Common myeloid progenitor, CD34-positive (primary cell): ENCODE data around the gene RAX2.
"Not testable (repeated sequence)": the region's sequence is repeated elsewhere in the genome, so short reads cannot be mapped to it uniquely, and the experiment has no call there.

Experiments
- CTCF ChIA-PET: fragments of 350-600 bp; sonication (Branson Sonifier 250); formaldehyde crosslinking; loops from one replicate; lab custom pipeline; 2021; ENCODE audit warnings: antibody characterized with exemption; lab: Charles Lee
- POLR2A ChIA-PET: fragments of 350-600 bp; sonication (Branson Sonifier 250); formaldehyde crosslinking; loops from one replicate; lab custom pipeline; 2021; ENCODE audit warnings: antibody characterized with exemption; lab: Charles Lee
- DNase-seq, 3 donors: peaks; one replicate each; pipeline versions ENCODE4 v3.0.0 to v3.0.0-alpha.2; 2013
- H3K27ac ChIP-seq, 2 experiments: 1 replicate in 1 of 2; 2 replicates in 1 of 2; pipeline ENCODE4 v1.7.0; 2013; ENCODE audit warnings: inconsistent platforms in 2 of 2, low read length in 2 of 2, mild to moderate bottlenecking in 2 of 2, low read depth in 1 of 2, moderate library complexity in 1 of 2; ENCODE audit not compliant: severe bottlenecking in 2 of 2, insufficient read depth in 1 of 2, poor library complexity in 1 of 2
- H3K27me3 ChIP-seq, 5 experiments: replicated peaks in 2 of 5; 1 replicate in 3 of 5; 2 replicates in 2 of 5; pipeline versions ENCODE4 v1.6.1 to v1.7.0; 2013; ENCODE audit warnings: low read length in 4 of 5, mild to moderate bottlenecking in 2 of 5, moderate library complexity in 2 of 5, inconsistent platforms in 1 of 5; ENCODE audit not compliant: insufficient read depth in 5 of 5, control insufficient read depth in 4 of 5
- H3K36me3 ChIP-seq, 4 experiments: 1 replicate in 2 of 4; 2 replicates in 2 of 4; pipeline versions ENCODE4 v1.6.1 to v1.7.0; 2013; ENCODE audit warnings: low read length in 3 of 4, control low read depth in 1 of 4, mild to moderate bottlenecking in 1 of 4; ENCODE audit not compliant: control insufficient read depth in 4 of 4, insufficient read depth in 4 of 4
- H3K4me1 ChIP-seq, 4 experiments: 1 replicate in 3 of 4; 2 replicates in 1 of 4; pipeline versions ENCODE4 v1.6.1 to v1.7.1; 2013; ENCODE audit warnings: low read length in 3 of 4, mild to moderate bottlenecking in 3 of 4, control low read depth in 1 of 4, inconsistent platforms in 1 of 4, moderate library complexity in 1 of 4; ENCODE audit not compliant: control insufficient read depth in 4 of 4, insufficient read depth in 4 of 4; ENCODE audit errors: control extremely low read depth in 1 of 4
- H3K4me3 ChIP-seq, 7 experiments: 1 replicate in 4 of 7; 2 replicates in 3 of 7; pipeline versions ENCODE4 v1.5.1 to v1.7.0; 2013; ENCODE audit warnings: mild to moderate bottlenecking in 7 of 7, low read length in 6 of 7, moderate library complexity in 6 of 7, inconsistent platforms in 2 of 7, low read depth in 2 of 7, control low read depth in 1 of 7; ENCODE audit not compliant: insufficient read depth in 4 of 7, control insufficient read depth in 1 of 7; ENCODE audit errors: extremely low read depth in 1 of 7
- H3K9me3 ChIP-seq, 5 experiments: 1 replicate in 4 of 5; 2 replicates in 1 of 5; pipeline versions ENCODE4 v1.6.1 to v1.7.1; 2013; ENCODE audit warnings: low read length in 4 of 5, mild to moderate bottlenecking in 2 of 5, inconsistent platforms in 1 of 5, low read depth in 1 of 5, moderate library complexity in 1 of 5; ENCODE audit not compliant: control insufficient read depth in 4 of 5, insufficient read depth in 2 of 5; ENCODE audit errors: control extremely low read depth in 1 of 5
- WGBS: methylation state at CpG from one replicate; pipeline ENCODE4 v1.1.5; 2013; ENCODE audit not compliant: insufficient coverage; 5-methylcytosine and 5-hydroxymethylcytosine counted together

The RAX2 gene

DNA sequence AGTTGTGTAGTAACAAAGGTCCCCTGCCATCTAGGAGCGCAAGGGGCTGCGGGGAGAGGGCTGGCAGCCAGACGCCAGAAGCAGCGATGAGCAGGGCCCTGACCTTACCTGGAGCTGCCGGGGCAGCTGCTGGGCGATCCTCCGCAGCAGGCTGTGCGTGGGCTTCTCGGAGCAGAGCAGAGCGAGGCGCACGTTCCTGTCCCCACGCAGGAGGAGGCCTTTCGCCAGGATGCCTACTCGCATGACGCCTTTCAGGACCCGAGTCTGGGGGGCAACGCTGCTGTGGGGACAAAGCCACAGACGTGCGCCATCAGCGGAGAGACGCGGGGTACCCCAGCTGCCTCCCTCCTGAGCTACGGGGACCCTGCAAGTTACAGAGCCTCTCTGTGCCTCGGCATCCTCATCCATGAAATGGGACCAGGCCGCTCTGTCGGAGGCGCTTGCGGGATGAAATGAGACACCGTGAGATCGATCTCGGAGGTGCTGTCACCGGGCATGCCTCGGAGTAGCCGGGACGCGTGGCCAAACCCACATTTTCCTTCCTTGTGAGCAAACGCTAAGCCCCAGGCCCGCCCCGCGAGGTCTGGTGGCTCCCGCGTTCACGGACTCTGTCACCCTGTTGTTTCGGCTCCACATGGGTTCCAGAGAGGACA, 44.7 kb upstream of the RAX2 start:
- ChIA-PET POLR2A (no interaction called here), CTCF (interaction anchor here (1.2 kb wide), 1 partner anchor 14 kb away, joined by 3 read pairs; no protein-coding TSS in a partner anchor)
- Histone ChIP-seq H3K4me1 (peaks cover 2 to 55% (median 27%) of the 10 kb centered on the region in 4 experiments), H3K27me3 (no peaks in the 10 kb centered on the region), H3K4me3 (no peak overlapping the region), H3K36me3 (no peaks in the 10 kb centered on the region), H3K9me3 (no peaks in the 10 kb centered on the region), H3K27ac (no peak overlapping the region)
- whole genome bisulfite sequencing, result 95% methylated on average over 43 of the region's 45 CpGs
- no peak for DNase-seq

DNA sequence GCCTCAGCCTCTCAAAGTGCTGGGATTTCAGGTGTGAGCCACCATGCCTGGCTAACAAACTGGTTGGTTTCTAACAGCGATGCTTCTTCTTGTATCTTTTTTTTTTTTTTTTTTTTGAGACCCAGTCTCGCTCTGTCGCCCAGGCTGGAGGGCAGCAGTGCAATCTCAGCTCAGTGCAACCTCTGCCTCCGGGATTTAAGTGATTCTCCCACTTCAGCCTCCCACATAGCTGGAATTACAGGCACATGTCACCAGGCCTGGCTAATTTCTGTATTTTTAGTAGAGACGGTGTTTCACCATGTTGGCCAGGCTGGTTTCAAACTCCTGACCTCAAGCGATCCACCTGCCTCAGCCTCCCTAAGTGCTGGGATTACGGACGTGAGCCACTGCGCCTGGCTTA, 44.1 kb upstream of the RAX2 start:
- H3K27me3 ChIP-seq, H3K36me3 ChIP-seq, H3K27ac ChIP-seq, H3K9me3 ChIP-seq, H3K4me3 ChIP-seq, DNase-seq: not testable (repeated sequence)
- H3K4me1 ChIP-seq, result peaks cover 2 to 56% (median 29%) of the 10 kb centered on the region in 4 experiments
- ChIA-PET POLR2A (interaction anchor here (0.6 kb wide), 1 partner anchor 1697 kb away, joined by 3 read pairs; no protein-coding TSS in a partner anchor), CTCF (interaction anchor here (1.1 to 1.2 kb wide), 2 partner anchors 14 to 54 kb away, joined by 3 to 6 read pairs; partner anchors contain the start of gene MRPL54)
- WGBS, result 98% methylated on average over 8 of the region's 9 CpGs

DNA sequence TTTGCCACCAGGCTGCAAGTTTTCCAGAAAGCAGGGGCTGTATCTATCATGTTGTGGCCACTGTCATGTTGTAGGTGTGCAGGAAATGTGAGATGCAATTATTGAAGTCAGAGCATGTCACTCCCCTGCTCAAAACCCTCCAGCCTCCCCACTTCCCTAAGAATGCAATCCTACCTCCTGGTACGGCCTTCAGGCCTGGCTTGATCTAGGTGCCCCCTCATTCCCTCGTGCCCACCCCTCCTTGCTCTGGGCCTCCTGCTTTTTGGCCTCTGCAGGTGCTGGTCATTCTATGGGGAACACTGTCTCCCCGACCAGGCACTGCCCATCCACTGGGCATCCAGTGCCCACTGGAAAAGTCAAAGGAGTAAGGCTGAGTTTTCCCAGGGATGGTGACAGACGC, 42.6 kb upstream of the RAX2 start:
- Histone ChIP-seq H3K4me3 (no peak overlapping the region), H3K9me3 (no peaks in the 10 kb centered on the region), H3K4me1 (peaks cover 2 to 60% (median 31%) of the 10 kb centered on the region in 4 experiments), H3K36me3 (no peaks in the 10 kb centered on the region), H3K27ac (no peak overlapping the region), H3K27me3 (no peaks in the 10 kb centered on the region)
- POLR2A ChIA-PET, result no interaction called here
- WGBS, result 96% methylated on average over 4 of the region's 4 CpGs
- CTCF ChIA-PET, result no interaction called here
- no peak for DNase-seq

DNA sequence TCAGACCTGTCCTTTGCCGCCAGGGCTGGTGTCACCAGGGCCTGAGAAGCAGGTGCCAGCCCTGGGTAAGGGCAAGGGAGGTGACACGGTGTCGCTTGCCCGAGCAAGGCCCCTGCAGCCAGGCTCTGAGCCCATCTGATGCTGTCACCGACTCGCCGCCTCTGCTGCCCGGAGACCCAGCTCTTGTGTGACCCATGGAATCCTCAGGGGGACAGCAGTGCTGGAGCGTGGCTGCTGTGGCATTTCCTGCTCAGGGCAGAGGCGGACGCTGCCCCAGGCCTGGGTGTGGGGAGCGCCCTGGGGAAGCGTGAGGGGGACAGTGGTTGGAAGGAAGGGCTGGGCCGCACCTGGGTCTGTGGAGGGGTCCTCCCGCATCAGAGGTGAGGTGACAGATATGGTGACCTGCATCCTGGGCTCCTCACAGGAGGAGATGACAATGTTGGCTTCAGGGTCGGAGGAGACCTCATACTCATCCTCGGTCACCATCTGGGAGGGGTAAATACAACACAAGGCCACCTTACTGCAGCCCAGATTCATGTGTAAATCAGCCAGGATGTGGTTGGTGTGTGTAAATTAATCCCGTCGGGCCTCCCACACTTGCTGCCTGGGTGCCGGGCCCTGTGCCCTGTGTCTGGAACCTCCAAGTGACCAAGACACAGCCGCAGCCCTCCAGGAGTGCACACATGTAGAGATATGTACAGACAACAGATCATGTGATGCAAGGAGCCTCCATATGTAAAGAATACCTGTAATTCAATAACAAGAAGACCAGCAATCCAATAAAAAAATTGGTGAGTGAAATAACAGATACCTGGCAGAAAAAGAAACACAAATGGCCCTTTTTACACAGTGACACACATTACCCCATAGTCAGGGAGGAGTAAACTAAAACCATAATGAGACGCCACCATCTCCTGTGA, 41.7 kb upstream of the RAX2 start:
- Histone ChIP-seq H3K27me3 (no peaks in the 10 kb centered on the region), H3K36me3 (no peaks in the 10 kb centered on the region), H3K27ac (no peak overlapping the region), H3K9me3 (no peaks in the 10 kb centered on the region), H3K4me3 (no peak overlapping the region), H3K4me1 (peaks cover 2 to 59% (median 28%) of the 10 kb centered on the region in 4 experiments)
- 84% methylated on average over 18 of the region's 22 CpGs for WGBS
- POLR2A ChIA-PET, result no interaction called here
- CTCF ChIA-PET, result interaction anchor here (2.7 kb wide), 1 partner anchor 9 kb away, joined by 17 read pairs; no protein-coding TSS in a partner anchor
- DNase-seq, result no peak

DNA sequence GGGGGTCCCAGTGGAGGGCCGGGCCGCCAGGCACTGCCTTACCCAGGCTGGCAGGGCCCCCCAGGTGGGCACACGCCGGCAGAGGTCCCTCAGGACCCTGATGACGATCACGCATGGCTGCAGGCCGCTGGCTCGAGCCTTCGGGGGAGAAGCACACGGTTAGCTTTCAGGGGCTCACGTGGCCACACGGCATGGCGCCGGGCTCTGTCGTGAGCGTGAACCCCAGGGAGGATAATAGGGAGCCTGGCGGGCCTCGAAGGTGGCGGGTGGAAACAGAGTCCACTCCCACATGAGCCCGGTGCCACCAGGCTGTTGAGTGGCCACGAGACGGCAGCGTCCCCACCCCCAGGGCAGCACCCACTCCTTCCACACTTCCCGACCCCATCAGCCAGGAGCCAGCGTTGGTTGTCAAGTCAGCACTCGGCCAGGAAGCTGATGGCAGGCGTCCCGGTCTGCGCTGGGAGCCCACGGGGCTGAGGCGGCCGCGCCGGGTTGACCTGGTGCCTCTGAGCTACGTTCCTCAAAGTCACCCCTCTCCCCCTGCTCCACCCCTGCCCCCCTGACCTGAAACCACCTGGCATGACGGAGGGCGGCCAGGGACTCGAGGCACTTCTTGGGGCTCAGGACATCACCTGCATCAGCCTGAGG, 38.8 kb upstream of the RAX2 start:
- H3K27me3 ChIP-seq, result no peaks in the 10 kb centered on the region
- no peak overlapping the region for H3K27ac ChIP-seq
- no peaks in the 10 kb centered on the region for H3K9me3 ChIP-seq
- peaks cover 2 to 58% (median 24%) of the 10 kb centered on the region in 4 experiments for H3K4me1 ChIP-seq
- H3K4me3 ChIP-seq, result no peak overlapping the region
- ChIA-PET POLR2A (no interaction called here), CTCF (interaction anchor here (0.6 to 2.7 kb wide), 5 partner anchors 12 to 96 kb away, joined by 3 to 17 read pairs (median 3); partner anchors contain the start of gene MRPL54)
- no peak for DNase-seq
- H3K36me3 ChIP-seq, result no peaks in the 10 kb centered on the region
- 83% methylated on average over 34 of the region's 38 CpGs for WGBS

DNA sequence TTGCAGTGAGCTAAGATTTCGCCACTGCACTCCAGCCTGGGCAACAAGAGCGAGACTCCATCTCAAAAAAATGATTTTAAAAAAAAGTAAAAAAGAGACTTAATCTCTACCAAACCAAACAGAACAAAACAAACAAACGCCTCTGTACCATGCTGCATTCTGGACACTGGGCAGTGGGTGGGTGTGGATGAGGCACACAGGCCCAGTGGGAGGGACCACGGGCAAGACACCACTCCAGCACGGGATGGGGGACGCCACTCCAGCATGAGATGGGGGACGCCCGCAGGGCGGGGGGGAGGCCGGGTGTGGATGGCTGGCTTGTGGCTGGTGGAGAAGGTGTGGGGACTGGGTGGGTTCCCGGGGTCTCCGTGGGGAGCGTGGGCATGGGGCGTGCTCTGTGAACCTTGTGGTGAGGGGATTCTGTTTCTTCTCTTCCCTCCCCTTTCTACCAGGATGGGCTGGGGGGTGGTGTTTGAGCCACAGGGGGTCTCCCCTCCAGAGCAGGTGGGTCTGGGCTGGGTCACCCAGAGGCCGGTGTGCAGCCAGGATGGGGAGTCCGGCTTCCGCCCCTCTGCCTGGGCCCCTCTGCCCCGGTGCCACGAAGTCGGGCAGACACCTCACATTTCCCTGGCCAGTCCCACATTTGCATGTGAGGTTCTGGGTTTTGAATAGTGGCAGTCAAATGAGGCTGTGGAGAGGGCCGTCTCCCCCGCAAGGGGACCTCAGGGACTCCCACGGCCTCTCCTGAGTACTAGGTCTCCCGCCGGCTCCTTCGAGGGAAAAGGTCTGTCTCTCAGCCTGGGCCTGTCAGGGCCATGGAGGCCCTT, 38.1 kb upstream of the RAX2 start:
- ChIA-PET POLR2A (no interaction called here), CTCF (interaction anchor here (1.2 kb wide), 1 partner anchor 8 kb away, joined by 4 read pairs; no protein-coding TSS in a partner anchor)
- DNase-seq, result no peak

More for the DNA sequence above, 38.1 kb upstream of the RAX2 start:
- no peaks in the 10 kb centered on the region for H3K27me3 ChIP-seq
- 80% methylated on average over 9 of the region's 26 CpGs for WGBS
- no peak overlapping the region for H3K27ac ChIP-seq
- H3K9me3 ChIP-seq, result no peaks in the 10 kb centered on the region
- no peak overlapping the region for H3K4me3 ChIP-seq
- peaks cover 2 to 59% (median 24%) of the 10 kb centered on the region in 4 experiments for H3K4me1 ChIP-seq
- H3K36me3 ChIP-seq, result no peaks in the 10 kb centered on the region
